Suprapubic skin (tissue), 4 donors: ENCODE data around the gene DCAKD. TPM values are rescaled to one million over a fixed set of nuclear protein-coding genes. Genes with fewer than 3 reads are reported as not detected.

ENCODE experiments used
- DNase-seq, 2 donors: peaks; one replicate each; pipeline ENCODE4 v3.0.0-alpha.2; 2019; ENCODE audit warnings: low spot score in 2 of 2
- H3K27ac ChIP-seq: fragments of 200-600 bp; sonication (generic); one replicate; pipeline ENCODE4 v1.5.1; 2019
- H3K27me3 ChIP-seq: fragments of 200-600 bp; sonication (generic); one replicate; pipeline ENCODE4 v1.5.1; 2019
- H3K36me3 ChIP-seq: fragments of 200-600 bp; sonication (generic); one replicate; pipeline ENCODE4 v1.5.1; 2019
- H3K4me1 ChIP-seq: fragments of 200-600 bp; sonication (generic); one replicate; pipeline ENCODE4 v1.5.1; 2019
- H3K4me3 ChIP-seq: fragments of 200-600 bp; sonication (generic); one replicate; pipeline ENCODE4 v1.5.1; 2019; ENCODE audit warnings: mild to moderate bottlenecking
- H3K9me3 ChIP-seq: fragments of 200-600 bp; sonication (generic); one replicate; pipeline ENCODE4 v1.5.1; 2019
- EP300 ChIP-seq: sonication (generic); formaldehyde crosslinking; IDR thresholded peaks from one replicate; pipeline ENCODE4 v1.6.1; 2017; ENCODE audit warnings: antibody characterized with exemption
- POLR2A ChIP-seq, 2 donors: fragments of 450-650 bp; IDR thresholded peaks; one replicate each; pipeline ENCODE4 v1.6.1; 2017; ENCODE audit warnings: antibody characterized with exemption in 2 of 2, mild to moderate bottlenecking in 2 of 2, moderate library complexity in 2 of 2
- POLR2AphosphoS5 ChIP-seq, 3 donors: sonication (generic); formaldehyde crosslinking; IDR thresholded peaks; one replicate each; pipeline ENCODE4 v1.6.1; 2017; ENCODE audit warnings: antibody characterized with exemption in 3 of 3
- WGBS: methylation state at CpG from one replicate; pipeline ENCODE4 v1.1.5; 2018; 5-methylcytosine and 5-hydroxymethylcytosine counted together
- total RNA-seq, 4 donors: library from RNA; depleted of rRNA; stranded (reverse); fragments of >200 nt; gene quantifications; one replicate each; pipeline ENCODE4 v1.1.0, GENCODE V29; 2016
- TF ChIP-seq, protein P1 (sequence below), 2 donors: fragments of 200-600 bp in 1 of 2; fragments of 450-650 bp in 1 of 2; sonication (generic) in 1 of 2; IDR thresholded peaks; one replicate each; pipeline ENCODE4 v1.5.1; 2016 to 2019; ENCODE audit warnings: antibody characterized with exemption in 2 of 2, mild to moderate bottlenecking in 1 of 2, moderate library complexity in 1 of 2

The DCAKD gene
- total RNA-seq, 4 donors from 2014 or later: 49.1 to 68.5 (median 60.9) TPM

DNA sequence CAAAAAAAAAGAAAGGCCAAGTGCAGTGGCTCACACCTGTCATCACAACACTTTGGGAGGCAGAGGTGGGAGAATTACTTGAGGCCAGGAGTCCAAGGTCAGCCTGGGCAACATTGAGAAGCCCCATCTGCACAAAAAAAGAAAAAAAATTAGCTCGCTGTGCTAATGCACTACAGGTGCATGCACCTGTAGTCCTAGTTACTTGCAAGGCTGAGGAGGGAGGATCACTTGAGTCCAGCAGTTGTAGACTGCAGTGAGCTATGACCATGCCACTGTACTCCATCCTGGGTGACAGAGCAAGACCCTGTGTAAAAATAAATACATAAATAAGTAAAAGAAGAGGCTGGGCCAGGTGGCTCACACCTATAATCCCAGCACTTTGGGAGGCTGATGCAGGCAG is 39.7 kb downstream of the DCAKD start:
- no peaks in the 10 kb centered on the region for H3K27me3 ChIP-seq
- TF ChIP-seq POLR2A (IDR thresholded peaks at IDR 0.05) (no peak), POLR2AphosphoS5 (IDR thresholded peaks at IDR 0.05) (no peak), EP300 (no peak)
- TF ChIP-seq, protein P1, sequence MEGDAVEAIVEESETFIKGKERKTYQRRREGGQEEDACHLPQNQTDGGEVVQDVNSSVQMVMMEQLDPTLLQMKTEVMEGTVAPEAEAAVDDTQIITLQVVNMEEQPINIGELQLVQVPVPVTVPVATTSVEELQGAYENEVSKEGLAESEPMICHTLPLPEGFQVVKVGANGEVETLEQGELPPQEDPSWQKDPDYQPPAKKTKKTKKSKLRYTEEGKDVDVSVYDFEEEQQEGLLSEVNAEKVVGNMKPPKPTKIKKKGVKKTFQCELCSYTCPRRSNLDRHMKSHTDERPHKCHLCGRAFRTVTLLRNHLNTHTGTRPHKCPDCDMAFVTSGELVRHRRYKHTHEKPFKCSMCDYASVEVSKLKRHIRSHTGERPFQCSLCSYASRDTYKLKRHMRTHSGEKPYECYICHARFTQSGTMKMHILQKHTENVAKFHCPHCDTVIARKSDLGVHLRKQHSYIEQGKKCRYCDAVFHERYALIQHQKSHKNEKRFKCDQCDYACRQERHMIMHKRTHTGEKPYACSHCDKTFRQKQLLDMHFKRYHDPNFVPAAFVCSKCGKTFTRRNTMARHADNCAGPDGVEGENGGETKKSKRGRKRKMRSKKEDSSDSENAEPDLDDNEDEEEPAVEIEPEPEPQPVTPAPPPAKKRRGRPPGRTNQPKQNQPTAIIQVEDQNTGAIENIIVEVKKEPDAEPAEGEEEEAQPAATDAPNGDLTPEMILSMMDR (IDR thresholded peaks at IDR 0.05): no peak
- no peak overlapping the region for H3K4me3 ChIP-seq
- no peaks in the 10 kb centered on the region for H3K9me3 ChIP-seq
- WGBS: 94% methylated on average over 1 of the region's 1 CpG
- H3K4me1 ChIP-seq: no peaks in the 10 kb centered on the region
- H3K27ac ChIP-seq: no peak overlapping the region
- no peak for DNase-seq
- no peaks in the 10 kb centered on the region for H3K36me3 ChIP-seq

- Histone ChIP-seq H3K27ac (no peak overlapping the region), H3K4me1 (no peaks in the 10 kb centered on the region), H3K36me3 (no peaks in the 10 kb centered on the region), H3K27me3 (no peaks in the 10 kb centered on the region), H3K9me3 (no peaks in the 10 kb centered on the region), H3K4me3 (no peak overlapping the region)
- WGBS: 76% methylated on average over 12 of the region's 13 CpGs
- DNase-seq: no peak
- TF ChIP-seq POLR2AphosphoS5 (IDR thresholded peaks at IDR 0.05): no peak
- TF ChIP-seq, protein P1 (IDR thresholded peaks at IDR 0.05): no peak
- no peak for TF ChIP-seq POLR2A (IDR thresholded peaks at IDR 0.05)
- no peak for TF ChIP-seq EP300
Observed at GRCh38 chr17:45009676-45010467, 41.6 kb downstream of the DCAKD start.

- no peak for TF ChIP-seq POLR2AphosphoS5 (IDR thresholded peaks at IDR 0.05)
- TF ChIP-seq POLR2A (IDR thresholded peaks at IDR 0.05): no peak
- no peak for TF ChIP-seq EP300
- TF ChIP-seq, protein P1 (IDR thresholded peaks at IDR 0.05): no peak
- Histone ChIP-seq H3K9me3 (no peaks in the 10 kb centered on the region), H3K4me3 (no peak overlapping the region), H3K36me3 (no peaks in the 10 kb centered on the region), H3K27me3 (no peaks in the 10 kb centered on the region), H3K27ac (no peak overlapping the region), H3K4me1 (no peaks in the 10 kb centered on the region)
- DNase-seq: no peak
- WGBS: 84% methylated on average over 10 of the region's 10 CpGs
Observed at GRCh38 chr17:45008216-45008615, 43.2 kb downstream of the DCAKD start.

DNA sequence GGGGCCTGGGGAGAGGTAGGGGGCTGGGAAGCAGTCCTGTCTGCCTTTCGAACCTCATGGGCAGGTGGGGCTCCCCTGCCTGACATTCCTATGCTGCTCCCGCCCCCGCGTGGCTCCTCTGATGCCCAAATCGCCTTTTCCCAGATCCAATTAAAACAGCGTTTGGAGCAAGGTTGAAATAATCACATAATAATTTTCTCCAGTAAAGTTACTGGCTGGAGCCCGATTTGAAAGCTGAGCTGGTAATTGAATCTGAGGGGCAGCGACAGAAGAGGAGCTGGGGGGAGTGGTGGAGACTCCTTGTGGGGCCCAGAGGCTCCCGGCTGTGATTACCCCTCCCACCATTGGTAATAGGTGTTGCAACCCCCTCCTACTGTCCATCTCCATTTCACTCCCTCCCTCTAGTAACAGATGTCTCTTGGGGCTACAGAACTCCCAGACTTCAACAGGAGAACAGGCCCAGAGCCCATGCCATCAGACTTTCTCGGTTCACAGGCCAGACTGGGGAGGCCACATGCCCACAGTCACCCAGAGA is 44.4 kb downstream of the DCAKD start:
- Histone ChIP-seq H3K4me3 (no peak overlapping the region), H3K4me1 (no peaks in the 10 kb centered on the region), H3K27ac (no peak overlapping the region), H3K27me3 (no peaks in the 10 kb centered on the region), H3K36me3 (no peaks in the 10 kb centered on the region), H3K9me3 (no peaks in the 10 kb centered on the region)
- 29% methylated on average over 10 of the region's 10 CpGs for WGBS
- DNase-seq: no peak
- TF ChIP-seq, protein P1 (IDR thresholded peaks at IDR 0.05): no peak
- TF ChIP-seq POLR2AphosphoS5 (IDR thresholded peaks at IDR 0.05) (no peak), EP300 (no peak), POLR2A (IDR thresholded peaks at IDR 0.05) (no peak)

- Histone ChIP-seq H3K9me3 (no peaks in the 10 kb centered on the region), H3K4me1 (no peaks in the 10 kb centered on the region), H3K4me3 (no peak overlapping the region), H3K27me3 (no peaks in the 10 kb centered on the region), H3K27ac (no peak overlapping the region), H3K36me3 (no peaks in the 10 kb centered on the region)
- TF ChIP-seq, protein P1 (IDR thresholded peaks at IDR 0.05): no peak
- no peak for TF ChIP-seq POLR2AphosphoS5 (IDR thresholded peaks at IDR 0.05)
- DNase-seq: no peak
- WGBS: 81% methylated on average over 2 of the region's 2 CpGs
Observed at GRCh38 chr17:45005700-45006099, 45.7 kb downstream of the DCAKD start.
